Coronary artery (tissue), 2 donors: ENCODE results near the gene PTPRR.

Source experiments
- DNase-seq: peaks from one replicate; pipeline ENCODE4 v3.0.0-alpha.2; 2017; ENCODE audit warnings: low spot score
- H3K27ac ChIP-seq, 2 donors: fragments of 200-600 bp; sonication (generic); one replicate each; pipeline ENCODE4 v1.5.1; 2016 to 2019
- H3K4me3 ChIP-seq: fragments of 200-600 bp; sonication (generic); 2 replicates; pipeline ENCODE4 v1.5.1; 2016; ENCODE audit warnings: mild to moderate bottlenecking, moderate library complexity
- TF ChIP-seq, protein P1 (sequence below): fragments of 200-600 bp; sonication (generic); IDR thresholded peaks from one replicate; pipeline ENCODE4 v1.5.1; 2019; ENCODE audit warnings: antibody characterized with exemption

PTPRR gene

DNA sequence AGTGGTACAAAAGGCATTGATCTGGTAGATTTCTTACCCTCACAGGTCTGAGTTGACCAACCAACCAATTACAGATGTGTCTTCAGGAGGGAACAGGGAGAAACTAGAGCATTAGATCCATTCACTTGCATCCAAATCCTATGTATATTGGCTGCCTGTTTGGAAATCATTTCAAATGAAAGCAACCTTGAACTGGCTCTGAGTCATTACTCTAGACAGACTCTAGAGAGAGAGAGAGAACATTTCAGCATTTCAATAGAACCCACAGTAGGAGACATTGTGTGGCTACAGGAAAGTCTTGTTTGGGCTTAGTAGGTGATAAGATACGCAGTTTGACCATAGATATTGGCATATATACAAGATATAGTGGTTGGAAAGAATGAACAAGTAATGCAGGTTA is 114.5 kb downstream of the PTPRR start:
- DNase-seq, result no peak
- no peak overlapping the region for H3K4me3 ChIP-seq
- TF ChIP-seq, protein P1, sequence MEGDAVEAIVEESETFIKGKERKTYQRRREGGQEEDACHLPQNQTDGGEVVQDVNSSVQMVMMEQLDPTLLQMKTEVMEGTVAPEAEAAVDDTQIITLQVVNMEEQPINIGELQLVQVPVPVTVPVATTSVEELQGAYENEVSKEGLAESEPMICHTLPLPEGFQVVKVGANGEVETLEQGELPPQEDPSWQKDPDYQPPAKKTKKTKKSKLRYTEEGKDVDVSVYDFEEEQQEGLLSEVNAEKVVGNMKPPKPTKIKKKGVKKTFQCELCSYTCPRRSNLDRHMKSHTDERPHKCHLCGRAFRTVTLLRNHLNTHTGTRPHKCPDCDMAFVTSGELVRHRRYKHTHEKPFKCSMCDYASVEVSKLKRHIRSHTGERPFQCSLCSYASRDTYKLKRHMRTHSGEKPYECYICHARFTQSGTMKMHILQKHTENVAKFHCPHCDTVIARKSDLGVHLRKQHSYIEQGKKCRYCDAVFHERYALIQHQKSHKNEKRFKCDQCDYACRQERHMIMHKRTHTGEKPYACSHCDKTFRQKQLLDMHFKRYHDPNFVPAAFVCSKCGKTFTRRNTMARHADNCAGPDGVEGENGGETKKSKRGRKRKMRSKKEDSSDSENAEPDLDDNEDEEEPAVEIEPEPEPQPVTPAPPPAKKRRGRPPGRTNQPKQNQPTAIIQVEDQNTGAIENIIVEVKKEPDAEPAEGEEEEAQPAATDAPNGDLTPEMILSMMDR, result no peak
- no peak overlapping the region for H3K27ac ChIP-seq

DNA sequence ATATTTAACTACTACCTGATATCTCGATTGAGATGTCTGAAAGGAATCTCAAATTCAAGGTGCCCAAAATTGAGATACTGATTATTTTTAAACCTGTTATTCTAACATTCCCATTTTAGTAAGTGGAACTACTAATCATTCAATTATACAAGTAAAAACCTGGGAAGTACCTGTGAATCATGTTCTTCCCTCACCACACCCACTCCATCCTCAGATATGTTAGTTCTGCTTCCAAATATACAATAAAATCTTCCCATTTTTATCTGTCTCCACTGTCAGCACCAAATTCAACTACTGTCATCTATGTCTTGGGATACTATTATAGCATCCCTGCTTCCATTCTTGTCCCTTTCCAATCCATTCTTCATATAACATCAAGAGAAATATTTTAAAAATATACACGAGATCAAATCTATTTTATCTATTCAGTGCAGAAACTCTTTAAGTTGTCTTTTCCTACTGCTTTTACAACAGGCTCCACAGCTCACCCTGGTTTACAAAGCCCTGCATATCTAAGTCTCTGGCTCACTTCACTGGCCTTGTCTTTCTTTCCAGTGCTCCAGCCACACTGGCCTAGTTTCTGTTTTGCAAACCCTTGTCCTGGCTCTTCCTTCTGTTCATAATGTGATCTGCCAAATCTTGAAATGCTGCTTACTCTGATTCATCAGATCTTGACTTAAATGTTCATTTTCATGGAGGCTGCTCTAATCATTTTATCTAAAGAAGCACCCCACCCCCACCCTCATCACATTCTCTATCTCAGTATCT is 122.3 kb downstream of the PTPRR start:
- no peak for DNase-seq
- H3K27ac ChIP-seq, result no peak overlapping the region
- TF ChIP-seq, protein P1, result no peak
- no peak overlapping the region for H3K4me3 ChIP-seq

DNA sequence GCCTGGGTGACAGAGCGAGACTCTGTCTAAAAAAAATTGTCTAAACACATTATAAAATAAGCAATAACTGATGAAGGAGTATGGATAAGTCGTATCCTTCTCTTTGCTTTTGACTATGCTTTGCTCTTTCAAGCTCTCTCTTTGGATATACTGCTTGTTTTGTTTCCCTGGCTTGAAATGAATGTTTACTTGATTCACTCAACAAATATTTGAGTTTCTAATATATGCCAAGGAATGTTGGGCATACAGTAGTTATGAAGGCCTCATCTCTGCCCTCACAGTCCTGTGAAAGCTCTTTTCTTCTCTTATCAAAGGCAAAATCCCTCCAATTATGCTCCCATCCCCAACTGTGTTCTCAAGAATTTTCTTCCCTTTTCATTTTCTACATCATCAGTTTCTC is 123.5 kb downstream of the PTPRR start:
- no peak for DNase-seq
- H3K4me3 ChIP-seq, result no peak overlapping the region
- TF ChIP-seq, protein P1, result no peak
- no peak overlapping the region for H3K27ac ChIP-seq

DNA sequence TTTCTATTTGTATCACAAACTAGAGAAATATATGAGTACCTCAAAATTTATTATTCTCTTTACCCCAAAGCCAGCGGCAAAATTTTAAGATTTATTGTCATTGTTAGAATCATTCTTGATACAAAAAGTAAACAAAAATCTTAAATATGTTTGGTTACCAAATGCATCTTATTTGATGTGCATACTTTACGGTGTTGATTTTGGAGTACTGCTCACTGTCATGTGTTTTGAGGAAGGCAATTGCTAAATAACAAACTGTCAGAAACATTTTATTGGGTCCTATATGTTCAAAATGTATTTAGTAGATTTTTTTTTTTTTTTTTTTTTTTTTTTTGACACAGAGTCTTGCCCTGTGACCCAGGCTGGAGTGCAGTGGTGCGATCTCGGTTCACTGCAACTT is 124.9 kb downstream of the PTPRR start:
- DNase-seq, result no peak
- TF ChIP-seq, protein P1, result no peak

DNA sequence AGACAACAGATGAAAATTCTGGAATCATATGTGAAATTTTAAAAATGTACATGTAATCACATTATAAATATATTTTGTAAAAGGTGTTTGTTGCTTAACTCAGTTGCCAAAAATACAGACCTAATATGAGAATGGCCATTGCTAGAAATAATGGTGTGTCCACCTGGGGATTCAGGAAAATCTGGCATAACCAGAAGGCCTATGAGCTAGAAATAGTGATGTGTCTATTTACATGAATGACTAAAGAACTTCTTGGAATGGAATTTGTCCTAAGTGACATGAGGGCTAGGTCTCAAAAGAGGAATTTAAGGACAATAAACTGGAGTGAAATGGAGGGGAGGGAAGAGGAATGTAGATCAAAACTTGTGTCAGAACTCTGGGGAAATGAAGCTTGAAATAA is 126.4 kb downstream of the PTPRR start:
- H3K27ac ChIP-seq, result no peak overlapping the region
- TF ChIP-seq, protein P1, result no peak
- no peak for DNase-seq
- no peak overlapping the region for H3K4me3 ChIP-seq

More for the DNA sequence above, 124.9 kb downstream of the PTPRR start:
- H3K27ac ChIP-seq, result no peak overlapping the region
- no peak overlapping the region for H3K4me3 ChIP-seq

DNA sequence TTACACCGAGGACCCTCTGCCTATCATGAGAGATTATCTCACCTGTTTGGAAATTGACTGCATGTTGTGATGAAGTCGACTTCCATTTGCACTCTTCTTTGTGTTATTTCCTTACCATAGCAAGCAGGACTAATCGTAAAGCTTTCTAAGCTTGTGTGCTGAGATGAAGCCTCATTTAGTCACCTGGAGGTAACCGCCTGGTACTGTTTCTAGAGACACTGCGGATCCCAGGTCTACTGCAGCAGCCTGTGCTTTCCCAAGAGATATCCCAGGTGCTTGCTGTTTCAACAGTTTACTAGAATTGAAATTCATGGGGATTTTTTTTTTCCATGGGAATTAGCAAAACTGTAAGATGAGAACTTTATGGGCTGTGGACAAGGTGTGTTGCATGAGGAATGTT is 131.8 kb downstream of the PTPRR start:
- TF ChIP-seq, protein P1, result no peak
- DNase-seq, result no peak
- Histone ChIP-seq H3K4me3 (no peak overlapping the region), H3K27ac (no peak overlapping the region)

DNA sequence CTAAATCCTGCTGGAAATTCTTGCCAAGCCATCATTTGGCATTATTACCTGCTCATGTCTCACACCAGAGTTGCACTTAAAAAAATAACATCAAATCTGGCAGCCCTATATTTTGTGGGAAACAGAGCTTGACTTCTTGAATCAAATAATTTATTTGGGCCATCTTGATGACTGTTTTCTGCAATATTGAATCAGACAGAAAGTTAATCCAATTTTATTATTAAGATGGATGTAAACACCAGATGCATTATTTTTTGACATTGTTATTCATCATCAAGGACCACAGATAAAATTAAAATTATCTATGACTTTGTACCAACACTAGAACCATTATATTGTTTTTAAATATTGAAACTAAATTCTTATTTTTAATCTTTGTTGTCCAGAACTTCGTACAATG is 132.9 kb downstream of the PTPRR start:
- DNase-seq, result no peak
- TF ChIP-seq, protein P1, result no peak

More for the DNA sequence above, 132.9 kb downstream of the PTPRR start:
- Histone ChIP-seq H3K27ac (no peak overlapping the region), H3K4me3 (no peak overlapping the region)
